Measurements from ENCODE around the gene CACNA2D3. TPM values are rescaled to one million over a fixed set of nuclear protein-coding genes. Genes with fewer than 3 reads are reported as not detected.

The CACNA2D3 gene
- total RNA-seq, 1 donor from 2014 or later, result not detected

- Histone ChIP-seq H3K4me2 (no peak overlapping the region), H3K27me3 (no peaks in the 10 kb centered on the region), H4K20me1 (ENCODE audit: low read depth) (no peaks in the 10 kb centered on the region), H3K36me3 (no peaks in the 10 kb centered on the region), H3K4me3 (no peak overlapping the region), H2AFZ (replicated peaks) (no peak overlapping the region), H3K27ac (no peak overlapping the region), H3K9ac (no peak overlapping the region), H3K9me3 (ENCODE audit: low read depth) (no peaks in the 10 kb centered on the region), H3K79me2 (ENCODE audit: low read depth) (no peaks in the 10 kb centered on the region), H3F3A (ENCODE audit: low read depth) (no peaks in the 10 kb centered on the region), H3K4me1 (no peaks in the 10 kb centered on the region)
- no peak for DNase-seq (ENCODE audit: low spot score)
- peaks cover 19% of the 10 kb centered on the region for H3K9me3 Mint-ChIP-seq
- H3K27me3 Mint-ChIP-seq (ENCODE audit: insufficient read depth, low read depth), result peaks cover 2% of the 10 kb centered on the region
- H3K27ac Mint-ChIP-seq, result no peak overlapping the region
- H3K36me3 Mint-ChIP-seq, result no peaks in the 10 kb centered on the region
- no peak overlapping the region for H3K4me3 Mint-ChIP-seq
- TF ChIP-seq EZH2phosphoT487 (IDR thresholded peaks at IDR 0.05) (no peak), EZH2 (IDR thresholded peaks at IDR 0.05) (no peak), CTCF (IDR thresholded peaks at IDR 0.05) (no peak)
- no peaks in the 10 kb centered on the region for H3K4me1 Mint-ChIP-seq
Observed at GRCh38 chr3:54519493-54519892, 397.1 kb downstream of the CACNA2D3 start.

- H3K27me3 ChIP-seq, result no peaks in the 10 kb centered on the region
- no peak overlapping the region for H2AFZ ChIP-seq (replicated peaks)
- no peaks in the 10 kb centered on the region for H3K4me1 ChIP-seq
- H3K27ac Mint-ChIP-seq, result no peak overlapping the region
- H4K20me1 ChIP-seq (ENCODE audit: low read depth), result no peaks in the 10 kb centered on the region
- H3K27me3 Mint-ChIP-seq (ENCODE audit: insufficient read depth, low read depth), result peaks cover 2% of the 10 kb centered on the region
- no peaks in the 10 kb centered on the region for H3K4me1 Mint-ChIP-seq
- no peaks in the 10 kb centered on the region for H3K79me2 ChIP-seq (ENCODE audit: low read depth)
- no peak overlapping the region for H3K27ac ChIP-seq
- H3K4me2 ChIP-seq, result no peak overlapping the region
- TF ChIP-seq EZH2 (IDR thresholded peaks at IDR 0.05), result no peak
- no peak for TF ChIP-seq CTCF (IDR thresholded peaks at IDR 0.05)
- no peak for TF ChIP-seq EZH2phosphoT487 (IDR thresholded peaks at IDR 0.05)
- H3F3A ChIP-seq (ENCODE audit: low read depth), result no peaks in the 10 kb centered on the region
- no peak overlapping the region for H3K4me3 ChIP-seq
- H3K36me3 Mint-ChIP-seq, result no peaks in the 10 kb centered on the region
- no peaks in the 10 kb centered on the region for H3K36me3 ChIP-seq
- peaks cover 20% of the 10 kb centered on the region for H3K9me3 Mint-ChIP-seq
- DNase-seq (ENCODE audit: low spot score), result no peak
- H3K9ac ChIP-seq, result no peak overlapping the region
- no peaks in the 10 kb centered on the region for H3K9me3 ChIP-seq (ENCODE audit: low read depth)
- no peak overlapping the region for H3K4me3 Mint-ChIP-seq
Observed at GRCh38 chr3:54520060-54520459, 397.7 kb downstream of the CACNA2D3 start.

GRCh38 chr3:54527521-54527920, 405.2 kb downstream of the CACNA2D3 start:
- Histone ChIP-seq H4K20me1 (ENCODE audit: low read depth) (no peaks in the 10 kb centered on the region), H3K79me2 (ENCODE audit: low read depth) (no peaks in the 10 kb centered on the region), H2AFZ (replicated peaks) (no peak overlapping the region), H3K9me3 (ENCODE audit: low read depth) (no peaks in the 10 kb centered on the region), H3K27ac (no peak overlapping the region), H3K4me3 (no peak overlapping the region), H3K9ac (no peak overlapping the region), H3K4me2 (no peak overlapping the region), H3K4me1 (no peaks in the 10 kb centered on the region), H3K27me3 (no peaks in the 10 kb centered on the region), H3K36me3 (no peaks in the 10 kb centered on the region), H3F3A (ENCODE audit: low read depth) (no peaks in the 10 kb centered on the region)
- peaks cover 10% of the 10 kb centered on the region for H3K4me1 Mint-ChIP-seq
- no peak for DNase-seq (ENCODE audit: low spot score)
- H3K27me3 Mint-ChIP-seq (ENCODE audit: insufficient read depth, low read depth), result no peaks in the 10 kb centered on the region
- TF ChIP-seq CTCF (IDR thresholded peaks at IDR 0.05) (no peak), EZH2phosphoT487 (IDR thresholded peaks at IDR 0.05) (no peak), EZH2 (IDR thresholded peaks at IDR 0.05) (no peak)
- H3K4me3 Mint-ChIP-seq, result no peak overlapping the region
- no peak overlapping the region for H3K27ac Mint-ChIP-seq
- peaks cover 2% of the 10 kb centered on the region for H3K36me3 Mint-ChIP-seq
- H3K9me3 Mint-ChIP-seq, result peaks cover 12% of the 10 kb centered on the region
